SHP77 (cell line): Measurements from ENCODE around the gene CYP4B1.

Source experiments
- DNase-seq, 2 experiments: peaks; one replicate each; lab custom pipeline; 2025; lab: John Stamatoyannopoulos, UW

CYP4B1 gene

DNA sequence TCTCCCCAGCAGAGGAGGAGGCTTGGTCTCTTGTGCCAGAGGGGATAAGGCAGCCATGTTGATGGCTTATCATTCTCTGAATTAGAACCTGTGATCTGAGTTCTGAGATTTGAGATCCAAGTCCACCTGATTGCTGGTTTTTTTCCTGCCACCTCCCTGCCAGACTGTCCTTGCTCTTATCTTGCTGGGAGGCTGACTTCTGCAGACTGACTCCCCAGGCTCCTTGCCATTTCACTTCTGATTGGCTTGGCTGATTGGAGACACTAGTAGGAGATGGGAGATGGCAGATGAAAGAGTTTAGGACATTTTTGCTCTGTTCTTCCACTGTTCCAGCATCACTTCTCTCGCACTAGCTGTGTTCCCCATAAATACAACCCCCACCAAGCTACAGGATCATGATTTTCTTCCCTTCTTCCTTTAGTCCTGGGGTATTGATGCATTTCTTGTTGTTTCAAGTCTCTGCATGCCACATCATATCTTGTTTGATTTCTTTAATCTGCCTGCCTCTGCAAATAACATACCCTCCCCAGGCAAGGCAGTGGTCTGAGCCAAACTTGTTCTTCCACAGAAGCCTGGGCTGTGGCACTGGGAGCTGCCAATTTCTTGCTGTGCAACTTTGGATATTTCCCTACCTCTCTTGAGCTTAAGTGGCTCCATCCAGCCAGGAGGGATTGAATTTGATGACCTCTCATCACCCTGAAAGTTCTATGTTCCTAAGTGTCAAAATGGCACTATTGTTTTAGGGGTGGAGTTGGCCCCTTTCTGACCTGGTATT is 963 bp upstream of the CYP4B1 start:
- no peak for DNase-seq

GRCh38 chr1:46800742-46801141 is 1.9 kb downstream of the CYP4B1 start:
- no peak for DNase-seq

- DNase-seq: no peak
These were observed 2.6 kb downstream of the CYP4B1 start for GRCh38 chr1:46801323-46802055.

- DNase-seq: no peak
These were observed 3.2 kb downstream of the CYP4B1 start for GRCh38 chr1:46802081-46802480.

DNA sequence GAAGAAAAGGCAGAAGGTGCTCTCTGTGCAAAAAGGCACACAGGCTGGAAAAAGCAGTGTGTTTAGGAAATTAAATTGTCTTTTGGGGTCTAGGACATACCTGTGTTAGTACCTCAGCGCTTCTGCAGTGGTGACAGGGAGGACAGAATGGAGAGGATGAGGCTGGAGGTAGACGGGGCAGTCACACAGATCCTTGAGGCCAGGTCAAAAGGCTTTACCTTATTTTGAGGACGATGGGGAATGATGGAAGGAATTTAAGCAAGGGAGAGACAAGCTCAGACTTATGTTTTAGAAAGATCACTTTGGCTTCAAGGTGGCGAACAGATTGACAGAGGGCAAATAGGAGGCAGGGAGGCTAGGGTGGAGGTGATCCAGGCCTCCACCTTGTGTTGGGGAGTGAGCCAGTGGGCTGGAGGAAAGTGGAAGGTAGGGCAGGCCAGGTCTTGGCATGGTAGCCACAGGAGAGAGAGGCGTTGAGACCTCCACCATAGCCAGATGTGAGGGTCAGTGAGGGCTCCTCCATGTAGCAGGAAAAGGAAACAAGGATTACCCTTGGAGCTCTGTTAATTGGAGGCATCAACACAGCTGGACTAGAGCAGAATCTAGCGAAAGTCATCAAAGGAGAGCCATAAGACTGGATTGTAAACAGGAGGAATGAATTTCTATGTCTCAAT is 4.2 kb downstream of the CYP4B1 start:
- DNase-seq: no peak

DNA sequence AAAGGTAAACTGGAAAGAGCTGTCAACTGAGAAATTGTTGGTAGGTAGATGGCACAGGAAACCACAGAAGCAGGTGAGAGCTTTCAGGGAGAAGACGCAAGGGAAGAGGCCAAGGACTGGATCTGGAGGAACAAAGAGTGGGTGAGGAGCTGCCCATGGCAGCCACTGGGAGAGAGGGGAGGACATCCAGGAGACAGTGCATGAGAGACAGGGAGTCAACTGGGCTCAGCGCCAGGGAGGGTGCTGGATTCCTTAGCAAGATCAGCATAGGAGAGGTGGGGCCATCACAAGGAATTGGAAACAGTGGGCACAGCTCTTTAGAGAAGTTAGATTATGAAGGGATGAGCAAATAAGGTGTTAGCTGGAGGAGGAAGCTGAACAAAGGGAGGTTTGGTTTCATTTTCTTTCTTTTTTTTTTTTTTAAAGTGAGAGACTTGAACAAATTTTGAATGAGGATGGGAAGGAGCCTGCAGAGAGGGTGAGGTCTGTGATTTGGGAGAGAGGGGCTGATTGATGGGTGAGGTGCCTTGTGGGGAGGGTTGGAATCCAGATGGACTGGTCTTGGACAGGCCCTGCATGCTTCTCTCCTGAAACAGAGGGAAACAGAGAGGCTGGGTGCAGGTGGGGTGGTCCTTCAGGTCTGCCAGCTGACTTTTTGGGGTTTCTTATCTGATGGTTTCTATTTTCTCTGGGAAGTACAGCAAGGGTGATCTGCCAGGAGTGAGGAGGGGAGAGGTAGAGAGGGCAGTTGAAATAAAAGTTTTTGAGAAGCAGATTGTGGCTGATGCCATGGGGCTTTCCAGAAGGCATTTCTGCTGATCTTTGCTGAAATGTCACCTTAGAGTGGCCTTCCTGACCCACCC is 5.4 kb downstream of the CYP4B1 start:
- DNase-seq: no peak

GRCh38 chr1:46804926-46805325 is 6.1 kb downstream of the CYP4B1 start:
- no peak for DNase-seq

- no peak for DNase-seq
These were observed 6.9 kb downstream of the CYP4B1 start for GRCh38 chr1:46805755-46806154.

DNA sequence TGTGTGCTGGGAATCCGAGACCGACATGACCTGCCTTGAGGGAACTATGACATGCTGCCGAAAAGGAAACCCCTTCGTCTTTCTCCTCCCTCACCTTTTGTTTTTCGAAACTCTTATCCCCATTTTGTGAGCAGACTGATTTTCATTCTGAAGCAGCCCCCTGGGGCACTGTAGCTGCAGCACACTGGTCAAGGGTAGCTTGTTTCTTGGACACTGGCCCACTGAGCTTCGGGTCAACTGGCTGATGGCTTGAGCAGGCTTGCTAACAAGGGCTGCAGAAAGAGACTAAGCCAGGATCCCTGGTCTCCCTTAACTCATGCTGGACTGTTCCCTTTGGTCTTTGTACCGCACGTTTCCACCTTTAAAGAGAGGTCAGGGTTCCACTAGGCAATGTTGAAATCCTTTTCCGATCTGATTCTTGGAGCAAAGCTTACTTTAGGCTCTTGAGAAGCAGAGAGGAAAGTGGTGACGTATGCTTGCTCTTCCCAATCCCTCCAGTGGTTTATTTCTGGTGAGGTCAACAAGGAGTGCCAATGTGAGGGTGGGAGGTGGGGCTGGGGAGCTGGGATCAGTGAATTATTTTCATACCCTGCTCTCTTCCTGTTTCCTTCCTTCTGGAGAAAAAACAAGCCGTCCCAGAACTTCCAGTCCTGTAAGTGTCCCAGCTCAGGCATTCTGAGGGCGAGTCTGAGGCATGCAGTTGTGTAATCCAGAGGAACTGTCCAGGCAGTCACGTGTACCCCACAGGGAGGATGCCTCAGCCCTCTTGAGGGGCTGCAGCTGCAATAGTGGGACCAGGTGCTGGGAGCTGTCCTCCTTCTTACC is 7.6 kb downstream of the CYP4B1 start:
- no peak for DNase-seq

DNA sequence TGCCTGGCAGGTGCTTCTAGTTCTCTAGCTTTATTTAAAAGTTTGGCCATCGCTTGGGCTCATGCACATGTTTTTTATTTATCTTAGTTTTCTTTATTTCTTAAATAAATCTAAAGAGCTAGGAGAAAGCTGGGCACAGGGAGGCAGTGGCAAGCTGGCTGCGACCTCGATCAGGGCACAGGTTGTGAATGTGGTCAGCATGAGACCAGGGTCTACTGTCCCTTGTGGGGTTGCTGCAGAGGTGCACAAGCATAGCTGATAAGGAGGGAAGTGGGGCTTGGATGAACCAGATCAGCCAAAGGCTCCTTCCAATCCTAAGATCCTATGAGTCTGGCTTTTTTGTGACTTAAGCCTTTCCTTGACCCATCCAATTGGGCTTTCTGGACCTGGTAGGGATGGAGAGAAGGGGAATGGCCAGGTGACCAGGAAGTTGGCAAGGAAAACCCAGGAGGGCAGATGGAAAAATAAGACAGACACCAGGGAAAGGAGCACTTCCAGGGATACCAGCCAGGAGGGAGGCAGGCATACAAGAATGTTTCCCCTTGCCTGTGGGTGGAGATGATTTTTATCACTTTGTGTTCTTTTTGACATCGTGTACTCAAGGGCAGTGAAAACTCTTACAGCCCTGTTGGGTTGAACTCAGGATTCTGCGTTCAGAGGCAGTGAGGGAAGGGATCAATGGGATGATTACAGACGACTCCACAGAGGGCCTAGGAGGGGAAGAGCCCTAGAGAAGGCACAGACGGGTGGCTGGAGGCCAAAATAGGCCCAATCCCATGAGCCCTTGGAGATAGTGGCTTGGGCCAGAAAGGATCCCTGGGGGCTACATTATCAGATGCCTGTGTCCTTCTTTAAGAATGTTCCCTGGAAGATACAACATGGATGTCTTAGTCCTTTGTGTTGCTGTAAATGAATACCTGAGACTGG is 8.5 kb downstream of the CYP4B1 start:
- DNase-seq: no peak

- DNase-seq: no peak
These were observed 10.2 kb downstream of the CYP4B1 start for GRCh38 chr1:46809071-46809470.

DNA sequence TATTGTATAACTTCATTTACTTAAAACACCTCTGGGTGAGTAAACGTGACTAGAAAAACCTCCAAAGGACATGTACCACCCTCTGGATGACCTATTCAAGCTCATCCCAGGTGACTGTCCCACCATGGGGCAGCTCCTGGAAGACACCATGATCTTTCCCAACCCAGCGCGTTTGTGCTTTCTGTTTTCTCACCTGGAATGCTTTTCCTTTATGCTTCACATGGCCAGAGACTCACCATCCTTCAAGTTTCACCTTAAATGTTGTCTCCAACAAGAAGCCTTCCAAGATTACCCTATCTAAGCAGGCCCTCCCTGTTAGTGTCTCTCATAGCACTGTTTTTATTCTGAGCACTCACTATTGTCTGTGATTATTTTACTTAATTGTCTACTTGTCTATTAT is 11.1 kb downstream of the CYP4B1 start:
- DNase-seq: no peak

- DNase-seq: no peak
These were observed 11.8 kb downstream of the CYP4B1 start for GRCh38 chr1:46810596-46810995.

DNA sequence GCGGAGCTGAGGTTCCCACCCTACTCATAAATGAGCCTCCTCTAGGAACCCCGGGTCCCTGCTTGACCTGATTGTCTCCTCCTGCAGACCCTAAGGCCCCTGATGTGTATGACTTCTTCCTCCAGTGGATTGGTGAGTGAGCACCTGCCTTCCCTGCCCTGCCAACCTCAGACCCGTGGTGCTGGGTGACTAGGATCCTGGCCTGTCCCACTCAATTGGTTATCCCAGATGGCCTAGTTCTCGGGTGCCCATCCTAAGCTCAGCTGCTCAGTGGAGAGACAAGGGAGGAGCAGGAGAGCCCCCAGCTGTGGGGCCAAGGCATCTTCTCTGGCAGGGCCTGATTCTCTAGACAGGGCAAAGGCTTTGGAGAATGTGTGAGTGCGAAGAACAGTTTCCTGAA is 12.2 kb downstream of the CYP4B1 start:
- no peak for DNase-seq

GRCh38 chr1:46812065-46812963 is 13.5 kb downstream of the CYP4B1 start:
- DNase-seq: no peak

- no peak for DNase-seq
These were observed 14.4 kb downstream of the CYP4B1 start for GRCh38 chr1:46812996-46813857.

DNA sequence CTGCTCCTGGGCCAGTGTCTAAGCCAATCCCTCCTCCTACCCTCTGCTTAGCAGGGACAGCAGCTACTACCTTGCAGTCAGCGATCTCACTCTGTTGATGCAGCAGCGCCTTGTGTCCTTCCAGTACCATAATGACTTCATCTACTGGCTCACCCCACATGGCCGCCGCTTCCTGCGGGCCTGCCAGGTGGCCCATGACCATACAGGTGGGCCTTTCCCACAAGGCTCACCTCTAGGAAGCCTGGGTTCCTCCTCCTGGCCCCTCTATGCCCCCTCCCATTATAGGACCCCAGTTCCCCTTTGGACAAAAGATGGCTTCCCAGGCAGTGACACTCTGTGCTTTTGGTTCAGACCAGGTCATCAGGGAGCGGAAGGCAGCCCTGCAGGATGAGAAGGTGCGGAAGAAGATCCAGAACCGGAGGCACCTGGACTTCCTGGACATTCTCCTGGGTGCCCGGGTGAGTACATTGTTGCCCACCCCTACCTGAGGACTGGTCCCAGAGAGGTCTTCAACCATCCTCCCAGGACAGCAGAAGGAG is 15.1 kb downstream of the CYP4B1 start:
- DNase-seq: no peak

- no peak for DNase-seq
These were observed 16.3 kb downstream of the CYP4B1 start for GRCh38 chr1:46815133-46815532.
